HepG2 (cell line): ENCODE measurements around the gene HELZ. TPM values are rescaled to one million over a fixed set of nuclear protein-coding genes. Genes with fewer than 3 reads are reported as not detected.

Source experiments
- BRF2 ChIP-seq: sonication (generic); formaldehyde crosslinking; IDR thresholded peaks from 2 replicates; pipeline ENCODE4 v1.8.1; 2022; ENCODE audit warnings: mild to moderate bottlenecking, missing genetic modification reagents
- ESRRA ChIP-seq: sonication (generic); formaldehyde crosslinking; IDR thresholded peaks from 2 replicates; pipeline ENCODE4 v1.5.1; 2020; ENCODE audit warnings: mild to moderate bottlenecking, low read depth, missing genetic modification reagents
- GABPA ChIP-seq, 2 experiments: IDR thresholded peaks; 2 replicates each; pipeline ENCODE4 v1.6.1; 2011 to 2016; ENCODE audit warnings: low read depth in 2 of 2, low read length in 1 of 2, missing biosample characterization in 1 of 2, missing genetic modification characterization in 1 of 2
- GPBP1L1 ChIP-seq: sonication (generic); formaldehyde crosslinking; IDR thresholded peaks from 2 replicates; pipeline ENCODE4 v1.5.0; 2020; ENCODE audit warnings: mild to moderate bottlenecking, missing genetic modification reagents
- HOXA3 ChIP-seq: sonication (generic); formaldehyde crosslinking; IDR thresholded peaks from 2 replicates; pipeline ENCODE4 v1.5.0; 2020; ENCODE audit warnings: missing genetic modification reagents
- MLX ChIP-seq: IDR thresholded peaks from 2 replicates; pipeline ENCODE4 v1.6.1; 2016
- MTF1 ChIP-seq: sonication (generic); formaldehyde crosslinking; IDR thresholded peaks from 2 replicates; pipeline ENCODE4 v1.5.0; 2020; ENCODE audit warnings: missing genetic modification reagents
- NFKBIZ ChIP-seq: IDR thresholded peaks from 2 replicates; pipeline ENCODE4 v1.6.1; 2018; ENCODE audit warnings: missing genetic modification reagents, missing compliant biosample characterization
- ONECUT2 ChIP-seq: sonication (generic); formaldehyde crosslinking; IDR thresholded peaks from 2 replicates; pipeline ENCODE4 v1.4.0; 2020; ENCODE audit warnings: missing genetic modification reagents
- PAX8 ChIP-seq: sonication (generic); formaldehyde crosslinking; IDR thresholded peaks from 2 replicates; pipeline ENCODE4 v1.8.0; 2022; ENCODE audit warnings: mild to moderate bottlenecking, missing genetic modification reagents, borderline replicate concordance
- PHF8 ChIP-seq: sonication (generic); formaldehyde crosslinking; IDR thresholded peaks from 2 replicates; pipeline ENCODE4 v1.5.0; 2020; ENCODE audit warnings: missing genetic modification reagents
- RBFOX2 ChIP-seq: fragments of 200-400 bp; formaldehyde crosslinking; IDR thresholded peaks from 2 replicates; pipeline ENCODE4 v1.6.1; 2017; ENCODE audit warnings: low read depth, mild to moderate bottlenecking, low read length
- RBM22 ChIP-seq: fragments of 200-400 bp; formaldehyde crosslinking; optimal IDR thresholded peaks from 2 replicates; pipeline ENCODE3; 2017; ENCODE audit warnings: mild to moderate bottlenecking, low read length, moderate library complexity
- SOX13 ChIP-seq, 3 experiments: fragments of 450-650 bp in 1 of 3; sonication (generic) in 1 of 3; formaldehyde crosslinking in 1 of 3; IDR thresholded peaks in 2 of 3; conservative IDR thresholded peaks in 1 of 3; 2 replicates each; pipeline versions ENCODE4 v1.5.0 to v1.6.1; 2016 to 2020; ENCODE audit warnings: antibody characterized with exemption in 1 of 3, mild to moderate bottlenecking in 1 of 3, missing compliant biosample characterization in 1 of 3, missing genetic modification reagents in 1 of 3, moderate library complexity in 1 of 3
- TAF1 ChIP-seq: sonication (generic); formaldehyde crosslinking; IDR thresholded peaks from 2 replicates; pipeline ENCODE4 v1.4.0; 2020; ENCODE audit warnings: missing genetic modification reagents
- TRIM22 ChIP-seq: fragments of 450-650 bp; IDR thresholded peaks from 2 replicates; pipeline ENCODE4 v1.6.1; 2017
- XBP1 ChIP-seq: sonication (generic); formaldehyde crosslinking; IDR thresholded peaks from 2 replicates; pipeline ENCODE4 v1.5.0; 2020; ENCODE audit warnings: missing genetic modification reagents
- ZNF20 ChIP-seq: sonication (generic); formaldehyde crosslinking; IDR thresholded peaks from 2 replicates; pipeline ENCODE4 v1.4.0; 2020; ENCODE audit warnings: mild to moderate bottlenecking, moderate library complexity, missing genetic modification reagents
- ZNF234 ChIP-seq: sonication (generic); formaldehyde crosslinking; conservative IDR thresholded peaks from 2 replicates; pipeline ENCODE4 v1.5.1; 2020; ENCODE audit warnings: mild to moderate bottlenecking, missing genetic modification reagents
- ZNF580 ChIP-seq: IDR thresholded peaks from 2 replicates; pipeline ENCODE4 v1.6.1; 2016; ENCODE audit warnings: low read depth, borderline replicate concordance
- ZNF83 ChIP-seq: sonication (generic); formaldehyde crosslinking; IDR thresholded peaks from 2 replicates; pipeline ENCODE4 v1.4.0; 2020; ENCODE audit warnings: missing genetic modification reagents, mild to moderate bottlenecking, borderline replicate concordance
- polyA plus RNA-seq, 8 experiments: library from polyadenylated mRNA; depleted of rRNA in 3 of 8; stranded (reverse) in 7 of 8; unstranded in 1 of 8; fragments of >200 nt; fragmentation: Illumina TruSeq in 4 of 8; extraction: Trizol in 4 of 8; gene quantifications; 2 replicates each; pipeline versions ENCODE4 v1.2.1 to v1.2.3, GENCODE V29; 2011 to 2016; ENCODE audit warnings: low read depth in 4 of 8, missing spikeins in 1 of 8, mixed read lengths in 1 of 8; ENCODE audit not compliant: insufficient read depth in 1 of 8
- total RNA-seq, 5 experiments: library from RNA; depleted of rRNA; stranded (reverse); fragments of >200 nt; fragmentation: Illumina TruSeq; extraction: Trizol; gene quantifications; 2 replicates each; pipeline ENCODE4 v1.2.3, GENCODE V29; 2016; ENCODE audit warnings: low read depth in 1 of 5

The HELZ gene
- total and polyA plus RNA-seq, 2 of the 13 experiments (the other 11 are each of a cell fraction or from before 2014, with no cell fraction given), result 35.3 to 52.4 TPM

- TF ChIP-seq ZNF83 (peak; percentile 76; the same call in 1 of the 2 replicates), MTF1 (CRISPR knock-in tag) (0 out of 2 replicates have a peak, but pooled peaks have one; percentile 33), ZNF20 (CRISPR knock-in tag) (0 out of 2 replicates have a peak, but pooled peaks have one; percentile 18), PAX8 (CRISPR knock-in tag) (no peak; the same call in 1 of the 2 replicates), PHF8 (CRISPR knock-in tag) (peak; percentile 82), HOXA3 (CRISPR knock-in tag) (peak; percentile 37), ESRRA (CRISPR knock-in tag) (peak; percentile 3; the same call in 1 of the 2 replicates), NFKBIZ (CRISPR knock-in tag) (peak; percentile 24; the same call in 1 of the 2 replicates), SOX13 (IDR thresholded peaks at IDR 0.05) (0 out of 2 replicates have a peak, but pooled peaks have one; percentile 23), SOX13 (CRISPR knock-in tag; conservative IDR thresholded peaks at IDR 0.05 in 1 of 2, IDR thresholded peaks at IDR 0.05 in 1 of 2) (peak in 1 of 2 experiments; percentile 56; a peak in 2 of 4 replicates), GABPA (IDR thresholded peaks at IDR 0.05; ENCODE audit: low read depth, low read length) (no peak), GABPA (CRISPR knock-in tag; IDR thresholded peaks at IDR 0.05; ENCODE audit: low read depth) (no peak), ONECUT2 (peak; percentile 37; the same call in 1 of the 2 replicates), XBP1 (CRISPR knock-in tag) (peak; percentile 26; the same call in 1 of the 2 replicates), ZNF234 (CRISPR knock-in tag) (0 out of 2 replicates have a peak, but pooled peaks have one; percentile 15), BRF2 (CRISPR knock-in tag) (peak; percentile 52), ZNF580 (CRISPR knock-in tag) (peak; percentile 38; the same call in 1 of the 2 replicates), TAF1 (peak; percentile 62), RBFOX2 (peak; percentile 75), GPBP1L1 (CRISPR knock-in tag) (no peak), RBM22 (peak; percentile 22), MLX (no peak), TRIM22 (no peak)
Observed at GRCh38 chr17:67245694-67246402, 852 bp upstream of the HELZ start (continued).
